Hepatocyte (in vitro differentiated cells): ENCODE measurements around the gene ALDH1L1. TPM values are rescaled to one million over a fixed set of nuclear protein-coding genes. Genes with fewer than 3 reads are reported as not detected.

Experiments
- DNase-seq: peaks from one replicate; pipeline ENCODE4 v3.0.0-alpha.2; 2016; ENCODE audit warnings: low spot score
- H2AFZ ChIP-seq: fragments of 200-600 bp; sonication (generic); 2 replicates; pipeline ENCODE4 v1.6.0; 2016; ENCODE audit warnings: antibody characterized with exemption, mild to moderate bottlenecking
- H3K27ac ChIP-seq: fragments of 200-600 bp; sonication (generic); 2 replicates; pipeline ENCODE4 v1.5.1; 2016; ENCODE audit warnings: mild to moderate bottlenecking
- H3K27me3 ChIP-seq: fragments of 200-600 bp; sonication (generic); 2 replicates; pipeline ENCODE4 v1.6.1; 2016
- H3K36me3 ChIP-seq: fragments of 200-600 bp; sonication (generic); replicated peaks from 2 replicates; pipeline ENCODE4 v1.5.1; 2016; ENCODE audit warnings: low read depth; ENCODE audit not compliant: insufficient read depth
- H3K4me1 ChIP-seq: fragments of 200-600 bp; sonication (generic); 2 replicates; pipeline ENCODE4 v1.5.1; 2016; ENCODE audit warnings: mild to moderate bottlenecking, moderate library complexity; ENCODE audit not compliant: insufficient read depth
- H3K4me2 ChIP-seq: fragments of 200-600 bp; sonication (generic); 2 replicates; pipeline ENCODE4 v1.6.0; 2016
- H3K4me3 ChIP-seq: fragments of 200-600 bp; sonication (generic); 2 replicates; pipeline ENCODE4 v1.5.1; 2016; ENCODE audit warnings: mild to moderate bottlenecking
- H3K79me2 ChIP-seq: fragments of 200-600 bp; sonication (generic); 2 replicates; pipeline ENCODE4 v1.6.0; 2017; ENCODE audit warnings: mild to moderate bottlenecking
- H3K9me2 ChIP-seq: fragments of 200-600 bp; sonication (generic); replicated peaks from 2 replicates; pipeline ENCODE4 v1.6.0; 2017; ENCODE audit warnings: mild to moderate bottlenecking; ENCODE audit not compliant: insufficient read depth
- H3K9me3 ChIP-seq: fragments of 200-600 bp; sonication (generic); 2 replicates; pipeline ENCODE4 v1.5.1; 2016; ENCODE audit warnings: low read depth, mild to moderate bottlenecking
- H4K20me1 ChIP-seq: fragments of 200-600 bp; sonication (generic); 2 replicates; pipeline ENCODE4 v1.6.0; 2016; ENCODE audit warnings: mild to moderate bottlenecking; ENCODE audit not compliant: insufficient read depth, poor library complexity, severe bottlenecking
- EZH2 ChIP-seq: fragments of 200-600 bp; sonication (generic); IDR thresholded peaks from 2 replicates; pipeline ENCODE4 v1.6.1; 2016; ENCODE audit warnings: antibody characterized with exemption, mild to moderate bottlenecking, borderline replicate concordance
- EZH2phosphoT487 ChIP-seq: fragments of 200-600 bp; sonication (generic); IDR thresholded peaks from one replicate; pipeline ENCODE4 v1.6.1; 2018; ENCODE audit warnings: antibody characterized with exemption, mild to moderate bottlenecking, low read depth, moderate library complexity; ENCODE audit not compliant: unreplicated experiment, severe bottlenecking
- WGBS: methylation state at CpG from one replicate; pipeline ENCODE4 v1.1.6; 2016; ENCODE audit warnings: low lambda C conversion rate; ENCODE audit errors: missing lambda C conversion rate; 5-methylcytosine and 5-hydroxymethylcytosine counted together
- polyA plus RNA-seq: library from polyadenylated mRNA; unstranded; fragments of >200 nt; fragmentation: Nextera tagmentation; extraction: Ambion mirVana; gene quantifications from 2 replicates; pipeline ENCODE4 v1.2.1, GENCODE V29; 2016
- total RNA-seq: library from RNA; depleted of rRNA; stranded (reverse); fragments of >200 nt; gene quantifications from 2 replicates; pipeline ENCODE4 v1.2.3, GENCODE V29; 2014
- TF ChIP-seq, protein P1 (sequence below): fragments of 200-600 bp; sonication (generic); IDR thresholded peaks from 2 replicates; pipeline ENCODE4 v1.5.1; 2016; ENCODE audit warnings: antibody characterized with exemption, mild to moderate bottlenecking; ENCODE audit not compliant: poor library complexity

ALDH1L1 gene
- 15.9 and 25.0 TPM in 2 replicates for total RNA-seq
- polyA plus RNA-seq = 15.5 and 22.6 TPM in 2 replicates

DNA sequence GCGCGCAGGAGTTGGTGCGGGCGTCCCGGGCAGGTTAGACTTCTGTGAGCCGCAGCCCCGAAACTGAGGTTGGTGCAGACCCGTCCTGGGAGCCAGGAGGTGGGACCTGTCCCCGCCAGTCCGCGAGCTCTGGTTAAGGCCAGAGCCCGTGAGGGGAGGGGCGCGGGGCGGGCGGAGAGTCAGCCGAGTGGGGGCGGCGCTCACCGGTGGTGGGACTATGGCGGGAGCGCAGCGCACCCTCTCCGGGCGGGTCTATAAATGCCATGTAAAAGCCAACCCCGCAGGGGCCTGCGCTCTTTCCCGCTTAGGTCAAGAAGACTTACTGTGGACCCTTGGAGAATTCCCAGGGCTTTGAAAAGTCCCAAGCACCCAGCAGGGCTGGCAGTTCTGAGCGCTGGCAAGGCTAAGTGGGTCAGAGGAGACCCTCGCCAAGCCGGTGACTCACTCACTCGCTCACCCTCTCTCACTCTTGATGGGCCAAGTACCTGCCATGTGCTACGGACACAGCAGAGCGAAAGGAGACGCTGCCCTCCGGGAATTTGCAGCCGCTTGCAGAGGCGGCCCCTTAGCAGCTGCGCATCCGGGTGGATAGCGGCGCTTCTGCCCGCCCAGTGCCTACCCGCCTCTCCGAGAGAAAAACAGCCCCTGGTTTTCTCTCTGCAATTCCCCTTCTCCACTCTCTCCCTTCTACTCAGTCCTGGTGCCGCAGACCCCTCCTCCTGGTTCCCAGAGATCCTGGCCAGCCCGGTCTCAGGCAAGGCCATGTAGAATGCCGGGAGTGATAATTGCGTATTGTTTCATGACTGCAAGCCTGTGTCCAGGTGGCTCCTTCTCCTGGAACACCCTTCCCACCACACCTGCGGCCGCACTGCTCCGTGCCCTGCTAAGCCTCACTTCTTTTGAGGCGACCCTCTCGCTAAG, at the start of gene ALDH1L1:
ALDH1L1 (minus strand) TSS at position 110 of the 921 bp plus-strand sequence. CDS start 19,607 bp downstream, outside the sequence.
- peak; percentile 80 for DNase-seq
- peak within 1 kb of the TSS; percentile 51 for H3K27ac ChIP-seq
- H3K36me3 ChIP-seq = no peaks in the 10 kb centered on the region
- H3K9me3 ChIP-seq = no peaks in the 10 kb centered on the region
- no peaks in the 10 kb centered on the region for H3K9me2 ChIP-seq
- H3K4me2 ChIP-seq = peak within 1 kb of the TSS; percentile 97
- peaks cover 2% of the 10 kb centered on the region for H3K4me1 ChIP-seq
- TF ChIP-seq, protein P1, sequence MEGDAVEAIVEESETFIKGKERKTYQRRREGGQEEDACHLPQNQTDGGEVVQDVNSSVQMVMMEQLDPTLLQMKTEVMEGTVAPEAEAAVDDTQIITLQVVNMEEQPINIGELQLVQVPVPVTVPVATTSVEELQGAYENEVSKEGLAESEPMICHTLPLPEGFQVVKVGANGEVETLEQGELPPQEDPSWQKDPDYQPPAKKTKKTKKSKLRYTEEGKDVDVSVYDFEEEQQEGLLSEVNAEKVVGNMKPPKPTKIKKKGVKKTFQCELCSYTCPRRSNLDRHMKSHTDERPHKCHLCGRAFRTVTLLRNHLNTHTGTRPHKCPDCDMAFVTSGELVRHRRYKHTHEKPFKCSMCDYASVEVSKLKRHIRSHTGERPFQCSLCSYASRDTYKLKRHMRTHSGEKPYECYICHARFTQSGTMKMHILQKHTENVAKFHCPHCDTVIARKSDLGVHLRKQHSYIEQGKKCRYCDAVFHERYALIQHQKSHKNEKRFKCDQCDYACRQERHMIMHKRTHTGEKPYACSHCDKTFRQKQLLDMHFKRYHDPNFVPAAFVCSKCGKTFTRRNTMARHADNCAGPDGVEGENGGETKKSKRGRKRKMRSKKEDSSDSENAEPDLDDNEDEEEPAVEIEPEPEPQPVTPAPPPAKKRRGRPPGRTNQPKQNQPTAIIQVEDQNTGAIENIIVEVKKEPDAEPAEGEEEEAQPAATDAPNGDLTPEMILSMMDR = no peak
- TF ChIP-seq EZH2phosphoT487 = no peak
- no peak for TF ChIP-seq EZH2
- peak within 1 kb of the TSS; percentile 50 for H3K4me3 ChIP-seq
- no peaks in the 10 kb centered on the region for H3K79me2 ChIP-seq
- peak within 1 kb of the TSS; percentile 85 for H2AFZ ChIP-seq
- H4K20me1 ChIP-seq = no peaks in the 10 kb centered on the region
- WGBS = 8% methylated on average over 41 of the region's 54 CpGs
- peaks cover 5% of the 10 kb centered on the region for H3K27me3 ChIP-seq

DNA sequence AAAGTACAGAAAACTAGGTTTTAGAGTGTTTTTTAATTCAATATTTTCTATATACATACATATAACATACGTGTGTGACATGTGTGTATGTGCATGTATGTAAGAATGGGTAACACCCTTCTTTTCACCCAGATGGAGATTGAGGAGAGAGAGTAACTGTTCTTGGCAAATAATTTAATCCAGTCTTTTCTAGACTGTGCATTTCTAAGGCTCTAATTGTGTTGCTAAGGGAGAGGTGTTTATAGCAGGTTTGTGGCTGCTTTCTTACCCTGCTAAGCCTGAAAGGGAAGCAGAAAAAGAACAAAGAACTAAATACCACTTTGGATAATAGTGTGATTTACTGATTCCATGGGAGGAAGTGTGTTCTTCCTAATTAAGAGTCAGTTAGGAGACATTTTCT, 46.0 kb upstream of the ALDH1L1 start:
- H3K36me3 ChIP-seq = no peaks in the 10 kb centered on the region
- H3K4me3 ChIP-seq = no peak overlapping the region
- no peaks in the 10 kb centered on the region for H3K27me3 ChIP-seq
- no peak overlapping the region for H3K27ac ChIP-seq
- peaks cover 5% of the 10 kb centered on the region for H3K9me3 ChIP-seq
- no peaks in the 10 kb centered on the region for H3K79me2 ChIP-seq
- TF ChIP-seq, protein P1 = no peak
- no peak for TF ChIP-seq EZH2phosphoT487
- TF ChIP-seq EZH2 = no peak
- WGBS = 0% methylated on average over 1 of the region's 1 CpG
- no peaks in the 10 kb centered on the region for H4K20me1 ChIP-seq
- H3K4me2 ChIP-seq = no peak overlapping the region
- H3K4me1 ChIP-seq = no peaks in the 10 kb centered on the region
- H2AFZ ChIP-seq = no peak overlapping the region
- H3K9me2 ChIP-seq = no peaks in the 10 kb centered on the region
- no peak for DNase-seq

DNA sequence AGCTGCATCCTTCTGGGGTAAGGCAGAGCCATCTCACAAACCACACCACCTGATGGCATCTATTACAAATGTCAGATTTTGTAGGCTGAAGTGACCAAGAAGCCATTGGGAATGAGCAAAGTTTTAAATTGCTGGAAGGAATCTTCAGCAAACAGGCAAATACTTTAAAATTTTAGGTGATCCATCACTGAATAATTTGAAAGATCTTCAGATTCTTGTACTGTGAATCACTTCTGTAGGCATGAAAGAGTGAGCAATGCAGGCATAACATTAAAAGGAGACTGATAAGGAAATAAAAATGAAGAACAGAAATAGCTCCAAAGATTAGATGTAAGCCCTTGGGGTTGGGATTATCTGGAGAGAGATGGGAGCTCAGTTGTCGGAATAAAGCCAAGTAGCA, 36.0 kb upstream of the ALDH1L1 start:
- no peak overlapping the region for H3K4me3 ChIP-seq
- DNase-seq = no peak
- H4K20me1 ChIP-seq = no peaks in the 10 kb centered on the region
- no peak for TF ChIP-seq EZH2phosphoT487
- no peak for TF ChIP-seq EZH2
- TF ChIP-seq, protein P1 = no peak
- no peak overlapping the region for H3K4me2 ChIP-seq
- H3K27me3 ChIP-seq = peaks cover 18% of the 10 kb centered on the region
- H3K9me2 ChIP-seq = no peaks in the 10 kb centered on the region
- no peak overlapping the region for H3K27ac ChIP-seq
- H2AFZ ChIP-seq = no peak overlapping the region
- peaks cover 5% of the 10 kb centered on the region for H3K4me1 ChIP-seq
- WGBS = 74% methylated on average over 1 of the region's 1 CpG
- H3K36me3 ChIP-seq = no peaks in the 10 kb centered on the region
- no peaks in the 10 kb centered on the region for H3K79me2 ChIP-seq
- H3K9me3 ChIP-seq = no peaks in the 10 kb centered on the region
